Uterus (tissue), 4 donors: Measurements from ENCODE around the gene SPATA46. TPM values are rescaled to one million over a fixed set of nuclear protein-coding genes. Genes with fewer than 3 reads are reported as not detected.

ENCODE experiments used
- DNase-seq, 2 donors: peaks; one replicate each; pipeline ENCODE4 v3.0.0-alpha.2; 2019 to 2020
- H3K27ac ChIP-seq, 2 donors: fragments of 200-600 bp; sonication (generic); 1 replicate in 1 of 2; 2 replicates in 1 of 2; pipeline ENCODE4 v1.5.1; 2016 to 2018
- H3K27me3 ChIP-seq, 2 donors: fragments of 200-600 bp; sonication (generic); one replicate each; pipeline ENCODE4 v1.5.1; 2018 to 2019; ENCODE audit warnings: control low read depth in 1 of 2
- H3K36me3 ChIP-seq, 2 donors: fragments of 200-600 bp; sonication (generic); one replicate each; pipeline ENCODE4 v1.5.1; 2019; ENCODE audit warnings: control low read depth in 1 of 2
- H3K4me1 ChIP-seq, 2 donors: fragments of 200-600 bp; sonication (generic); one replicate each; pipeline ENCODE4 v1.5.1; 2018 to 2019; ENCODE audit warnings: control low read depth in 1 of 2
- H3K4me3 ChIP-seq, 2 donors: fragments of 200-600 bp; sonication (generic); 1 replicate in 1 of 2; 2 replicates in 1 of 2; pipeline ENCODE4 v1.5.1; 2018 to 2019; ENCODE audit warnings: mild to moderate bottlenecking in 1 of 2
- H3K9me3 ChIP-seq, 2 donors: fragments of 200-600 bp; sonication (generic); one replicate each; pipeline ENCODE4 v1.5.1; 2019; ENCODE audit warnings: control low read depth in 1 of 2
- POLR2A ChIP-seq, 2 donors: fragments of 450-650 bp; IDR thresholded peaks; one replicate each; pipeline ENCODE4 v1.6.1; 2016; ENCODE audit warnings: antibody characterized with exemption in 2 of 2, mild to moderate bottlenecking in 1 of 2, moderate library complexity in 1 of 2
- intact Hi-C: fragments of 100-400 bp; cut with DNase I; formaldehyde crosslinking; loops from one replicate; pipeline ENCODE4 v1.15.1; 2023; ENCODE audit warnings: low total_unique reads
- total RNA-seq, 4 donors: library from RNA; depleted of rRNA in 3 of 4; stranded (reverse); fragments of >200 nt in 3 of 4; gene quantifications; one replicate each; pipeline versions ENCODE4 v1.1.0 to v1.2.4, GENCODE V29; 2014 to 2023
- TF ChIP-seq, protein P1 (sequence below), 4 experiments: fragments of 200-600 bp in 2 of 4; fragments of 450-650 bp in 2 of 4; sonication (generic) in 2 of 4; IDR thresholded peaks; one replicate each; pipeline ENCODE4 v1.5.1; 2016 to 2019; ENCODE audit warnings: antibody characterized with exemption in 4 of 4, mild to moderate bottlenecking in 2 of 4, moderate library complexity in 1 of 4
- donor health status: DM: yes; HTN: yes; CAD: no.

SPATA46 gene
- total RNA-seq, 4 donors from 2014 or later = not detected

DNA sequence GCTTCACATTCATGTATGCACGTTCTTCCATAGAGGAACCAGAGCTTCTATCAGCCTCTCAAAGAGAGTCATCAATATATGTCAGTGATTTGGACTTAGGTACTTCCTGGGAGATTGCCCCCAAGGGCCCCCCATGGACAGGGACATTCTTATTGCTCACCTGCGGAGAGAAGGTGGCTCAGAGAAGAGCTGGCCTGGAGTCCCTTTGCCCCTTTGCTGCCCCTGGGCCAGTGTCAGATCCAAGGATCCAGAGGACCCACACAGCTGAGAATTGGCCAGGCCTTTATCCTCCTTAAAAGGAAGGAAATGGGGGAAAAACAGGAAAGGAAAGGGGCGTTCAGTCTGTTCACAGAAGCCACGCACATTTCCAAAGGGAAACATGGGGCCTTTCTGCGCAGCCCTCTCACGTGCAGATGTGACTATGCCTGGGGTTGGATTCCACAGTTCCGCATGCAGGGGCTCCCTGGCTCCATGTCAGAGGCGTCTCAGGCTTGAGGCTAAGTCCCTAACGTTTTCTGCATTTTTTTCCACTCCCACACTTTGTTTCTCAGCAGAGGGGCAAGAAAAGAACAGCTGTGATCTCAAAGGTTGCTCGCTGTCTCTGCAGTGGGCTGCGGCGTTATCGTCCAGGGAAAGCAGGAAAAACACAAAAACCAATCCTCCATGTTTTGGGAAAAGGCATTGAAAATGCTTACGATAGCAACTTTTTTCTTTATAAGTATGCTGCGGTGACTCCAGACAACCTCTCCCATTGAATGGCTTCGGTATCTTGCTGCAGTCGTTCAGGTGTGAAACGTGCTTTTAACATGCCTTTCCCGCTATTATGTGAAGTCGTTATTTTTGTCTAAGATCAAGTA lies 10.8 kb upstream of the SPATA46 start:
- Histone ChIP-seq H3K27ac (no peak overlapping the region), H3K4me1 (no peaks in the 10 kb centered on the region), H3K4me3 (no peak overlapping the region), H3K9me3 (no peaks in the 10 kb centered on the region), H3K36me3 (no peaks in the 10 kb centered on the region), H3K27me3 (no peaks in the 10 kb centered on the region)
- intact Hi-C loops = no loop called here
- TF ChIP-seq, protein P1, sequence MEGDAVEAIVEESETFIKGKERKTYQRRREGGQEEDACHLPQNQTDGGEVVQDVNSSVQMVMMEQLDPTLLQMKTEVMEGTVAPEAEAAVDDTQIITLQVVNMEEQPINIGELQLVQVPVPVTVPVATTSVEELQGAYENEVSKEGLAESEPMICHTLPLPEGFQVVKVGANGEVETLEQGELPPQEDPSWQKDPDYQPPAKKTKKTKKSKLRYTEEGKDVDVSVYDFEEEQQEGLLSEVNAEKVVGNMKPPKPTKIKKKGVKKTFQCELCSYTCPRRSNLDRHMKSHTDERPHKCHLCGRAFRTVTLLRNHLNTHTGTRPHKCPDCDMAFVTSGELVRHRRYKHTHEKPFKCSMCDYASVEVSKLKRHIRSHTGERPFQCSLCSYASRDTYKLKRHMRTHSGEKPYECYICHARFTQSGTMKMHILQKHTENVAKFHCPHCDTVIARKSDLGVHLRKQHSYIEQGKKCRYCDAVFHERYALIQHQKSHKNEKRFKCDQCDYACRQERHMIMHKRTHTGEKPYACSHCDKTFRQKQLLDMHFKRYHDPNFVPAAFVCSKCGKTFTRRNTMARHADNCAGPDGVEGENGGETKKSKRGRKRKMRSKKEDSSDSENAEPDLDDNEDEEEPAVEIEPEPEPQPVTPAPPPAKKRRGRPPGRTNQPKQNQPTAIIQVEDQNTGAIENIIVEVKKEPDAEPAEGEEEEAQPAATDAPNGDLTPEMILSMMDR (IDR thresholded peaks at IDR 0.05) = no peak
- TF ChIP-seq POLR2A (IDR thresholded peaks at IDR 0.05) = no peak
- DNase-seq = no peak

DNA sequence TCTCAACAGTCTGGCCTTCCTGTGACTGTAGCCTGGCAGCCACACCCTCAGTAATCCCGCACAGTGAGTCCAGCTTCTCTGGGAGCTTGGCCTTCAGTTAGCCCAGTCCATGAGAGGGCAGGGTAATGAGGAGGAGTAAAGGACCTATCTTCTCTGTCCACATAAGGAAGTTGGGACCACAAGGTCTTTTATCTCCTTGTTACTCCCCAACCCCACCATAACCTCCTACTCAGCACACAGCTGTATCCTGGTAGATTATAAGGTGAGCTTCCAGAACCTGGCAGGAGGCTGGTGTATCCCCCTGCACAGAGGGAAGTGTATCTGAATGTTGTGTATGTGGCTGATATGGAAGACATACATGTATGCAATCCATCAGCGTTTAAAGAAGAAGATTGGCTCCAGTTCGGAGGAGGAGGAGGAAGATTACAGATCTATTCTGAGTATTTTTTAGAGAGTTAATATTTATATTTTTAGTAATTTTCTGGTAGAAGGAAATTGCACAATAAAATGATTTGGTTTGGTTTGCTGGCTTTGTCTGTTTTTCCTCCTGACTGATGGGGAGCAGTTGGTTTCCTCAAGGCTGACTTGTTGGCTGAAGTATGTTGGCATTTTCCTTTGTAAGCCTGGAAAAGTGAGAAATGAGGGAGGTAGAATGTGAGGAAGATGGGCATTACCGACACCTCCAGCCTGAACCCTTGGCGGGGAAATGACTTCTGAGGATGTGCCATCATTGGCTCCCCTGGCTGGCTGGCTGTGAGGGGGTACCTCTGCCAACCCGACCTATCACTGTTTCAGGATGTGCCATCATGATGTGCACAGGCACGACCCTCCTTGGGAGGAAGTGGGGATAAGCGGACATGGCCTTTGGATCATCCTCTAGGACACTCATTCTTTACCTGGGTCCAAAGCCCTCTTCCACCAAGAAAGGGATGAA lies 9.9 kb upstream of the SPATA46 start:
- no peak for TF ChIP-seq POLR2A (IDR thresholded peaks at IDR 0.05)
- TF ChIP-seq, protein P1 (IDR thresholded peaks at IDR 0.05) = no peak
- H3K4me1 ChIP-seq = no peaks in the 10 kb centered on the region

DNA sequence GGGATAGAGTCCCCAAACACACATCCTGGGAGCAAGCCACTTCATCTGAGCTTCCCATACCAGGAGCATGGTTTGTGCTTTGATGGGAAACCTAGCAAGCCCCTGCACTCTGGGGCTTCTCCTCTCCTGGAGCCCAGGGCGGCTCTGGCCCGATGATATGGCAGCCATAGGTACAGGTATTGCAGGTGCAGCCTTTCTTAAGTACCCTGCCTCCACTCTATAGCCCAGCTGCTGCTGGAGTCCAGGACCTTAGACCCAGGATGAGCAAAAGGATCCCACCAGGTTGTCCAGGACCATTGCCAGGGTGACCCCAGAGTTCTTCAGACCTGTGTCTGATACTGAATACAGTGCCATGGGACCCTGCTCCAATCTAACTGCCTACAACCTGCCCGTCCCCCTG lies 9.0 kb upstream of the SPATA46 start:
- intact Hi-C loops = no loop called here
- H3K27ac ChIP-seq = no peak overlapping the region
- TF ChIP-seq, protein P1 (IDR thresholded peaks at IDR 0.05) = no peak
- no peak for TF ChIP-seq POLR2A (IDR thresholded peaks at IDR 0.05)
- no peak for DNase-seq
- H3K36me3 ChIP-seq = no peaks in the 10 kb centered on the region
- no peak overlapping the region for H3K4me3 ChIP-seq
- H3K27me3 ChIP-seq = no peaks in the 10 kb centered on the region
- no peaks in the 10 kb centered on the region for H3K9me3 ChIP-seq
- no peaks in the 10 kb centered on the region for H3K4me1 ChIP-seq

More for the DNA sequence above, 9.9 kb upstream of the SPATA46 start:
- no peak for DNase-seq
- no peaks in the 10 kb centered on the region for H3K9me3 ChIP-seq
- no peaks in the 10 kb centered on the region for H3K27me3 ChIP-seq
- H3K27ac ChIP-seq = no peak overlapping the region
- H3K4me3 ChIP-seq = no peak overlapping the region
- intact Hi-C loops = no loop called here
- no peaks in the 10 kb centered on the region for H3K36me3 ChIP-seq

DNA sequence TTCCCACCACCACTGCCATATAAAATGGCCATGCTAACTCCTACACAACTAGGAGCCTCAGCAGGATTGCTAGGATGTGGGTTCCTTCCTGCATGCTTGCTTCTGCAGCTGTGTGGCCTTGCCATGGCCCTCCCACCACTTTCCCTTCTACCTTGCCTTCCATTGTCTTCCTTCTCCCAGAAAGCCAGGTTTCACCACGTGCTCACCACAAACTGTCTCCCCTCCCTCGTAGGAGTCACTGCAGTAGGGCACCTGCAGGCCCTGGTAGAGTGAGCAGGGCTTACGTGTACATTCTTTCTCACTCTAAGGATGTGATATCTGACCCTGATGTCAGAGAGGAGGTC lies 8.6 kb upstream of the SPATA46 start:
- Histone ChIP-seq H3K4me3 (no peak overlapping the region), H3K4me1 (no peaks in the 10 kb centered on the region), H3K36me3 (no peaks in the 10 kb centered on the region), H3K27me3 (no peaks in the 10 kb centered on the region), H3K9me3 (no peaks in the 10 kb centered on the region), H3K27ac (no peak overlapping the region)
- TF ChIP-seq POLR2A (IDR thresholded peaks at IDR 0.05) = no peak
- TF ChIP-seq, protein P1 (IDR thresholded peaks at IDR 0.05) = no peak
- DNase-seq = no peak
- intact Hi-C loops = no loop called here
